Measurements from ENCODE around the gene HEY2.

- TF ChIP-seq CTCF (IDR thresholded peaks at IDR 0.05), result no peak
- no peak for TF ChIP-seq POLR2A (IDR thresholded peaks at IDR 0.05)
Measured at GRCh38 chr6:125714441-125715090, 34.9 kb upstream of the HEY2 start.
